Type B pancreatic cell (in vitro differentiated cells): Measurements from ENCODE around the gene IRS2. TPM values are rescaled to one million over a fixed set of nuclear protein-coding genes. Genes with fewer than 3 reads are reported as not detected.

Experiments
- DNase-seq: peaks from one replicate; pipeline ENCODE4 v3.0.0; 2021; ENCODE audit warnings: mixed read lengths; ENCODE audit not compliant: unreplicated experiment; ENCODE audit errors: extremely low spot score
- H3K27ac Mint-ChIP-seq: 2 replicates; pipeline ENCODE4 v1.8.0; 2021; ENCODE audit warnings: mild to moderate bottlenecking, mixed read lengths
- H3K27me3 Mint-ChIP-seq: 2 replicates; pipeline ENCODE4 v1.8.0; 2021; ENCODE audit warnings: mixed read lengths
- H3K36me3 Mint-ChIP-seq: 2 replicates; pipeline ENCODE4 v1.8.0; 2021; ENCODE audit warnings: mixed read lengths
- H3K4me1 Mint-ChIP-seq: one replicate; pipeline ENCODE4 v1.8.0; 2021; ENCODE audit warnings: mixed read lengths; ENCODE audit not compliant: unreplicated experiment
- H3K4me3 Mint-ChIP-seq: 2 replicates; pipeline ENCODE4 v1.8.0; 2021; ENCODE audit warnings: mild to moderate bottlenecking, mixed read lengths
- H3K9me3 Mint-ChIP-seq: 2 replicates; pipeline ENCODE4 v1.8.0; 2021; ENCODE audit warnings: mixed read lengths
- CTCF ChIP-seq: fragments of 200-600 bp; sonication (generic); conservative IDR thresholded peaks from 2 replicates; pipeline ENCODE4 v1.5.0; 2021; ENCODE audit warnings: antibody characterized with exemption, mild to moderate bottlenecking
- total RNA-seq: library from RNA; stranded (reverse); gene quantifications from 2 replicates; pipeline ENCODE4 v1.2.1, GENCODE V29; 2021; ENCODE audit warnings: low replicate concordance

Gene IRS2
- total RNA-seq, 1 donor from 2014 or later: 19.4 TPM

GRCh38 chr13:109723046-109723445, 63.3 kb downstream of the IRS2 start:
- DNase-seq: no peak
- Mint-ChIP-seq H3K27ac (no peak overlapping the region), H3K36me3 (no peaks in the 10 kb centered on the region), H3K9me3 (peaks cover 9% of the 10 kb centered on the region), H3K4me3 (no peak overlapping the region), H3K4me1 (peaks cover 7% of the 10 kb centered on the region), H3K27me3 (no peaks in the 10 kb centered on the region)
- TF ChIP-seq CTCF: no peak

- Mint-ChIP-seq H3K27me3 (no peaks in the 10 kb centered on the region), H3K27ac (no peak overlapping the region), H3K36me3 (no peaks in the 10 kb centered on the region), H3K4me3 (no peak overlapping the region), H3K9me3 (peaks cover 9% of the 10 kb centered on the region), H3K4me1 (peaks cover 7% of the 10 kb centered on the region)
- no peak for TF ChIP-seq CTCF
- no peak for DNase-seq
These were observed 64.3 kb downstream of the IRS2 start for GRCh38 chr13:109722068-109722467.

DNA sequence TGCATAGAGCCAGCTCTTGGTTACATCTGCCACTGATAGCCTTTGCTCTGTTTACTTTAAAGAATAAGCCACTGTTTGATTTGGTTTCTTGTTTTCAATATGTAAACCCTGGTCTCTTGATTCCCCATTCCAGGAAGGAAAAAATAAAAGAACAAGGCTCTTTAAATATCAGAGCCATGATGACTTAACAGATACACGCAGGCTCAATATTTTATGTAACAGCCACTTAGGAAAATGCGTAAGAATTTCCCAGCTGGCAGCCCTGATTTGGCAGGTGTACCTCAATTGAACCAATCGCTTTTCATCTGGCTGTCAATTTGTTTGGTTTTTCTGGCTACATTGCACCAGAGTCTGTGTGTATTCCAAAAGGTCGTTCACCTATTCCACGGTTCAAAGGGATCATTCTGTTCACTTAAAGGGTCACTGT, 65.6 kb downstream of the IRS2 start:
- no peak overlapping the region for H3K27ac Mint-ChIP-seq
- no peaks in the 10 kb centered on the region for H3K27me3 Mint-ChIP-seq
- no peak overlapping the region for H3K4me3 Mint-ChIP-seq
- H3K4me1 Mint-ChIP-seq: peaks cover 7% of the 10 kb centered on the region
- no peak for TF ChIP-seq CTCF
- H3K9me3 Mint-ChIP-seq: peaks cover 7% of the 10 kb centered on the region
- no peaks in the 10 kb centered on the region for H3K36me3 Mint-ChIP-seq
- no peak for DNase-seq

DNA sequence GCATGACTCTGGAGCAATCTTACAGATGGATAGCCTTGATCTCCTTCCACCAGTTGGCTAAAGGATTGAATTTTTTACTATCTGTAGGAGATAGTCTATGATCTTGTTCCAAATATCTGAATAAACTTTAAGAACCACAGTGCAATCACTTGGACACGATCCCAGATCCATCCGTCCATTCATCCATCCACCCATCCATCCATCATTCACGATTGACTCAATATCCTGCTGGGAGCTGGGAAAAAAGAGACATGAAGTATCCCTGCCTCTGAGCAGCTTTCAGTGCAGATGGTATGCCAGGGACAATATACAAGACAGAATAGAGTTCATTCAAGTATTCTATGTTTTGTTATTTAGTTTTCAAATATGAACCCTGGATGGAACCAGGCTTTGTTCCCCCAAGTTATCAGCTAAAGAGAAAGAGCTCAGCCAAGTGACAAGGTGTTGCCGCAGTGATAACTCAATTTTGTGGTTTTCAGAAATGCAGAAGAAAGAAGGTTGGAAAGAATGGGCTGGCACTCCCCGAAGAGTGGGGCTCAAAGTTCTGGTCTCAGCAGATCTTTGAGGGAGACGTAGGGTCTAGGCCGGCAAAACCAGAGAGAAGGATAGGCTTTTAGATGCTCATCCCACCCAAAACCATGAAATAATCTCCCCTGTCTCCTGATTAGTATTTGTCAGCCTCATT, 66.3 kb downstream of the IRS2 start:
- no peak for DNase-seq
- no peak for TF ChIP-seq CTCF
- Mint-ChIP-seq H3K4me1 (peaks cover 7% of the 10 kb centered on the region), H3K27me3 (no peaks in the 10 kb centered on the region), H3K27ac (no peak overlapping the region), H3K36me3 (no peaks in the 10 kb centered on the region), H3K4me3 (no peak overlapping the region), H3K9me3 (peaks cover under 1% of the 10 kb centered on the region)

GRCh38 chr13:109718726-109719125, 67.7 kb downstream of the IRS2 start:
- H3K9me3 Mint-ChIP-seq: no peaks in the 10 kb centered on the region
- peaks cover 7% of the 10 kb centered on the region for H3K4me1 Mint-ChIP-seq
- H3K27me3 Mint-ChIP-seq: no peaks in the 10 kb centered on the region
- H3K36me3 Mint-ChIP-seq: no peaks in the 10 kb centered on the region
- TF ChIP-seq CTCF: no peak
- H3K27ac Mint-ChIP-seq: no peak overlapping the region
- DNase-seq: no peak
- no peak overlapping the region for H3K4me3 Mint-ChIP-seq
